Astrocyte (in vitro differentiated cells and primary cell): ENCODE measurements around the gene BAHD1. TPM values are rescaled to one million over a fixed set of nuclear protein-coding genes. Genes with fewer than 3 reads are reported as not detected.
A peak's percentile ranks its signal among the peaks of the same experiment; 100 is the strongest.

Experiments used
- DNase-seq: peaks from one replicate; pipeline ENCODE4 v3.0.0-alpha.2; 2010; ENCODE audit warnings: low read depth
- FAIRE-seq: peaks from 2 replicates; lab custom pipeline; 2011; peaks lifted over from hg19 to GRCh38; lab: Jason Lieb, UNC
- H2AFZ ChIP-seq: 2 replicates; pipeline ENCODE4 v1.6.0; 2012; ENCODE audit warnings: low read depth, low read length, inconsistent platforms
- H3K27ac ChIP-seq: 2 replicates; pipeline ENCODE4 v1.5.1; 2011; ENCODE audit warnings: low read depth, low read length, inconsistent platforms
- H3K27me3 ChIP-seq: 2 replicates; pipeline ENCODE4 v1.6.0; 2011; ENCODE audit warnings: low read length, inconsistent platforms; ENCODE audit not compliant: insufficient read depth
- H3K36me3 ChIP-seq: 2 replicates; pipeline ENCODE4 v1.5.1; 2011; ENCODE audit warnings: low read length, inconsistent platforms; ENCODE audit not compliant: insufficient read depth
- H3K4me1 ChIP-seq: 2 replicates; pipeline ENCODE4 v1.5.1; 2011; ENCODE audit warnings: low read length, inconsistent platforms; ENCODE audit not compliant: insufficient read depth
- H3K4me2 ChIP-seq: 2 replicates; pipeline ENCODE4 v1.6.0; 2012; ENCODE audit warnings: low read length, inconsistent platforms
- H3K4me3 ChIP-seq: 2 replicates; pipeline ENCODE4 v1.5.1; 2011; ENCODE audit warnings: low read depth, mild to moderate bottlenecking, low read length, inconsistent platforms; ENCODE audit not compliant: insufficient read depth
- H3K79me2 ChIP-seq: 2 replicates; pipeline ENCODE4 v1.6.0; 2012; ENCODE audit warnings: mild to moderate bottlenecking, low read length, inconsistent platforms; ENCODE audit not compliant: insufficient read depth
- H3K9ac ChIP-seq: 2 replicates; pipeline ENCODE4 v1.6.0; 2012; ENCODE audit warnings: mild to moderate bottlenecking, low read length, inconsistent platforms
- H3K9me3 ChIP-seq: 2 replicates; pipeline ENCODE4 v1.5.1; 2012; ENCODE audit warnings: low read depth, mild to moderate bottlenecking, low read length, inconsistent platforms; ENCODE audit not compliant: insufficient read depth
- H4K20me1 ChIP-seq: 2 replicates; pipeline ENCODE4 v1.6.0; 2012; ENCODE audit warnings: low read length, inconsistent platforms; ENCODE audit not compliant: insufficient read depth
- H3K27ac Mint-ChIP-seq: one replicate; pipeline ENCODE4 v1.8.0; 2021; ENCODE audit warnings: mild to moderate bottlenecking, mixed read lengths; ENCODE audit not compliant: unreplicated experiment
- H3K27me3 Mint-ChIP-seq: one replicate; pipeline ENCODE4 v1.8.0; 2021; ENCODE audit warnings: low read depth, mixed read lengths; ENCODE audit not compliant: unreplicated experiment
- H3K36me3 Mint-ChIP-seq: one replicate; pipeline ENCODE4 v1.8.0; 2021; ENCODE audit warnings: low read depth, mixed read lengths; ENCODE audit not compliant: unreplicated experiment
- H3K4me1 Mint-ChIP-seq: one replicate; pipeline ENCODE4 v1.8.0; 2021; ENCODE audit warnings: low read depth, mixed read lengths; ENCODE audit not compliant: unreplicated experiment
- H3K4me3 Mint-ChIP-seq: one replicate; pipeline ENCODE4 v1.8.0; 2021; ENCODE audit warnings: mild to moderate bottlenecking, moderate library complexity, mixed read lengths; ENCODE audit not compliant: unreplicated experiment
- H3K9me3 Mint-ChIP-seq: one replicate; pipeline ENCODE4 v1.8.0; 2021; ENCODE audit warnings: mild to moderate bottlenecking, mixed read lengths; ENCODE audit not compliant: unreplicated experiment
- CTCF ChIP-seq: IDR thresholded peaks from 2 replicates; pipeline ENCODE4 v1.5.1; 2011; ENCODE audit warnings: low read depth, mild to moderate bottlenecking, inconsistent platforms, low read length, moderate library complexity; ENCODE audit not compliant: insufficient read depth
- EZH2 ChIP-seq: IDR thresholded peaks from 2 replicates; pipeline ENCODE4 v1.6.1; 2012; ENCODE audit warnings: mild to moderate bottlenecking, low read length, inconsistent platforms; ENCODE audit not compliant: insufficient read depth
- total RNA-seq: library from RNA; stranded (reverse); gene quantifications from 2 replicates; pipeline ENCODE4 v1.2.1, GENCODE V29; 2021

The BAHD1 gene
- total RNA-seq, 1 donor from 2014 or later, result 30.4 TPM

GRCh38 chr15:40409366-40409765 lies 31.4 kb upstream of the BAHD1 start:
- H3K4me3 ChIP-seq, result no peak overlapping the region
- Mint-ChIP-seq H3K36me3 (peaks cover 29% of the 10 kb centered on the region), H3K27ac (no peak overlapping the region), H3K4me1 (peaks cover 10% of the 10 kb centered on the region), H3K9me3 (peaks cover 3% of the 10 kb centered on the region), H3K4me3 (no peak overlapping the region), H3K27me3 (no peaks in the 10 kb centered on the region)
- H4K20me1 ChIP-seq, result peaks cover 30% of the 10 kb centered on the region
- peaks cover 22% of the 10 kb centered on the region for H3K36me3 ChIP-seq
- no peak overlapping the region for H2AFZ ChIP-seq
- H3K27ac ChIP-seq, result no peak overlapping the region
- H3K27me3 ChIP-seq, result no peaks in the 10 kb centered on the region
- no peak for TF ChIP-seq CTCF
- no peak for TF ChIP-seq EZH2
- peaks cover 15% of the 10 kb centered on the region for H3K4me1 ChIP-seq
- H3K9ac ChIP-seq, result no peak overlapping the region
- no peak for DNase-seq
- no peaks in the 10 kb centered on the region for H3K9me3 ChIP-seq
- H3K79me2 ChIP-seq, result peaks cover 23% of the 10 kb centered on the region
- no peak for FAIRE-seq
- H3K4me2 ChIP-seq, result no peak overlapping the region

- H3K9me3 ChIP-seq, result no peaks in the 10 kb centered on the region
- H3K27me3 ChIP-seq, result no peaks in the 10 kb centered on the region
- Mint-ChIP-seq H3K27ac (no peak overlapping the region), H3K4me1 (peaks cover 9% of the 10 kb centered on the region), H3K27me3 (no peaks in the 10 kb centered on the region), H3K9me3 (peaks cover 3% of the 10 kb centered on the region), H3K36me3 (peaks cover 33% of the 10 kb centered on the region), H3K4me3 (no peak overlapping the region)
- H3K79me2 ChIP-seq, result peaks cover 23% of the 10 kb centered on the region
- peaks cover 10% of the 10 kb centered on the region for H3K4me1 ChIP-seq
- no peak for FAIRE-seq
- no peak overlapping the region for H3K4me2 ChIP-seq
- no peak overlapping the region for H3K27ac ChIP-seq
- no peak overlapping the region for H3K4me3 ChIP-seq
- H3K9ac ChIP-seq, result no peak overlapping the region
- no peak overlapping the region for H2AFZ ChIP-seq
- no peak for DNase-seq
- peaks cover 30% of the 10 kb centered on the region for H3K36me3 ChIP-seq
- peaks cover 30% of the 10 kb centered on the region for H4K20me1 ChIP-seq
- no peak for TF ChIP-seq CTCF
- no peak for TF ChIP-seq EZH2
Observed at GRCh38 chr15:40410476-40410875, 30.3 kb upstream of the BAHD1 start.

- Histone ChIP-seq H3K4me3 (no peak overlapping the region), H4K20me1 (peaks cover 27% of the 10 kb centered on the region), H3K9me3 (no peaks in the 10 kb centered on the region), H3K4me2 (no peak overlapping the region), H3K4me1 (peaks cover under 1% of the 10 kb centered on the region), H3K27me3 (no peaks in the 10 kb centered on the region), H2AFZ (no peak overlapping the region), H3K79me2 (peaks cover 8% of the 10 kb centered on the region), H3K36me3 (peaks cover 35% of the 10 kb centered on the region), H3K27ac (no peak overlapping the region), H3K9ac (no peak overlapping the region)
- Mint-ChIP-seq H3K27ac (no peak overlapping the region), H3K4me3 (peak overlapping the region; percentile 4), H3K36me3 (peaks cover 33% of the 10 kb centered on the region), H3K27me3 (no peaks in the 10 kb centered on the region), H3K9me3 (peaks cover 3% of the 10 kb centered on the region), H3K4me1 (peaks cover 4% of the 10 kb centered on the region)
- no peak for TF ChIP-seq CTCF
- no peak for TF ChIP-seq EZH2
- DNase-seq, result no peak
- no peak for FAIRE-seq
Observed at GRCh38 chr15:40412095-40412759, 28.5 kb upstream of the BAHD1 start.
